HEK293 (cell line): ENCODE results near the gene MRPL23.

ENCODE experiments used
- CTCF ChIA-PET: fragments of 350-600 bp; formaldehyde crosslinking; extraction: SDS; loops from one replicate; lab custom pipeline; 2021; ENCODE audit warnings: antibody characterized with exemption; lab: Yijun Ruan, JAX
- POLR2A ChIA-PET: fragments of 300-600 bp; formaldehyde crosslinking; extraction: SDS; loops from one replicate; lab custom pipeline; 2020; ENCODE audit warnings: antibody characterized with exemption, inconsistent platforms; lab: Yijun Ruan, JAX
- H3K27ac ChIP-seq: fragments of 200-500 bp; sonication (Bioruptor generic); 2 replicates; pipeline ENCODE4 v1.5.1; 2014; ENCODE audit warnings: low read depth, low read length, control low read depth, inconsistent platforms; ENCODE audit errors: extremely low read depth
- H3K36me3 ChIP-seq, 2 experiments: fragments of 200-500 bp in 1 of 2; sonication (Bioruptor generic) in 1 of 2; 1 replicate in 1 of 2; 2 replicates in 1 of 2; pipeline ENCODE4 v1.5.1; 2014 to 2017; ENCODE audit warnings: inconsistent platforms in 2 of 2, low read length in 2 of 2; ENCODE audit not compliant: control insufficient read depth in 2 of 2, insufficient read depth in 1 of 2
- H3K4me1 ChIP-seq: fragments of 200-500 bp; sonication (Bioruptor generic); 2 replicates; pipeline ENCODE4 v1.5.1; 2014; ENCODE audit warnings: mild to moderate bottlenecking, low read length, inconsistent platforms; ENCODE audit not compliant: control insufficient read depth, insufficient read depth
- H3K4me3 ChIP-seq: 2 replicates; pipeline ENCODE4 v1.5.1; 2011; ENCODE audit warnings: low read depth, mild to moderate bottlenecking, control low read depth, low read length, moderate library complexity
- H3K9me3 ChIP-seq: fragments of 200-500 bp; sonication (Bioruptor generic); 2 replicates; pipeline ENCODE4 v1.5.1; 2014; ENCODE audit warnings: low read depth, low read length, inconsistent platforms; ENCODE audit not compliant: control insufficient read depth, insufficient read depth
- GLI4 ChIP-seq: fragments of 450-650 bp; formaldehyde crosslinking; IDR thresholded peaks from 2 replicates; pipeline ENCODE4 v1.5.1; 2016; ENCODE audit warnings: missing biosample characterization, missing genetic modification characterization
- PATZ1 ChIP-seq: fragments of 450-650 bp; formaldehyde crosslinking; IDR thresholded peaks from 2 replicates; pipeline ENCODE4 v1.5.1; 2016; ENCODE audit warnings: missing biosample characterization, missing genetic modification characterization
- SCRT2 ChIP-seq: fragments of 450-650 bp; formaldehyde crosslinking; IDR thresholded peaks from 2 replicates; pipeline ENCODE4 v1.5.1; 2016; ENCODE audit warnings: missing biosample characterization, missing genetic modification characterization
- YY1 ChIP-seq: fragments of 450-650 bp; formaldehyde crosslinking; IDR thresholded peaks from 2 replicates; pipeline ENCODE4 v1.5.1; 2018; ENCODE audit warnings: missing biosample characterization, missing genetic modification characterization
- ZBTB20 ChIP-seq: fragments of 450-650 bp; formaldehyde crosslinking; IDR thresholded peaks from 2 replicates; pipeline ENCODE4 v1.5.1; 2016; ENCODE audit warnings: missing biosample characterization, missing genetic modification characterization
- ZBTB21 ChIP-seq: fragments of 450-650 bp; formaldehyde crosslinking; IDR thresholded peaks from 2 replicates; pipeline ENCODE4 v1.5.1; 2017; ENCODE audit warnings: missing biosample characterization, missing genetic modification characterization
- ZBTB7A ChIP-seq: fragments of 450-650 bp; formaldehyde crosslinking; IDR thresholded peaks from 2 replicates; pipeline ENCODE4 v1.5.1; 2016; ENCODE audit warnings: low read depth, missing biosample characterization, missing genetic modification characterization
- ZNF114 ChIP-seq: fragments of 450-650 bp; formaldehyde crosslinking; IDR thresholded peaks from 2 replicates; pipeline ENCODE4 v1.5.0; 2017; ENCODE audit warnings: missing biosample characterization, missing genetic modification characterization
- ZNF132 ChIP-seq: fragments of 450-650 bp; formaldehyde crosslinking; IDR thresholded peaks from 2 replicates; pipeline ENCODE4 v1.5.1; 2017; ENCODE audit warnings: missing biosample characterization, missing genetic modification characterization, borderline replicate concordance
- ZNF223 ChIP-seq: fragments of 450-650 bp; formaldehyde crosslinking; IDR thresholded peaks from 2 replicates; pipeline ENCODE4 v1.5.1; 2016; ENCODE audit warnings: missing biosample characterization, missing genetic modification characterization
- ZNF26 ChIP-seq: fragments of 450-650 bp; formaldehyde crosslinking; IDR thresholded peaks from 2 replicates; pipeline ENCODE4 v1.5.1; 2016; ENCODE audit warnings: missing biosample characterization, missing genetic modification characterization
- ZNF280D ChIP-seq: fragments of 450-650 bp; formaldehyde crosslinking; IDR thresholded peaks from 2 replicates; pipeline ENCODE4 v1.5.1; 2016; ENCODE audit warnings: missing biosample characterization, missing genetic modification characterization
- ZNF433 ChIP-seq: fragments of 450-650 bp; formaldehyde crosslinking; IDR thresholded peaks from 2 replicates; pipeline ENCODE4 v1.5.1; 2016; ENCODE audit warnings: missing biosample characterization, missing genetic modification characterization, low read depth
- ZNF449 ChIP-seq: fragments of 450-650 bp; formaldehyde crosslinking; IDR thresholded peaks from 2 replicates; pipeline ENCODE4 v1.5.1; 2017; ENCODE audit warnings: missing biosample characterization, mild to moderate bottlenecking, missing genetic modification characterization, moderate library complexity
- ZNF658 ChIP-seq: fragments of 450-650 bp; formaldehyde crosslinking; IDR thresholded peaks from 2 replicates; pipeline ENCODE4; 2016; ENCODE audit warnings: missing biosample characterization, missing genetic modification characterization
- ZNF670 ChIP-seq: fragments of 450-650 bp; formaldehyde crosslinking; IDR thresholded peaks from 2 replicates; pipeline ENCODE4 v1.5.1; 2016; ENCODE audit warnings: missing biosample characterization, missing genetic modification characterization, low read depth
- ZNF677 ChIP-seq: fragments of 450-650 bp; IDR thresholded peaks from 2 replicates; pipeline ENCODE4 v1.5.0; 2018; ENCODE audit warnings: missing biosample characterization, mild to moderate bottlenecking, missing genetic modification characterization, moderate library complexity
- ZNF843 ChIP-seq: fragments of 450-650 bp; formaldehyde crosslinking; IDR thresholded peaks from 2 replicates; pipeline ENCODE4 v1.5.1; 2016; ENCODE audit warnings: missing biosample characterization, missing genetic modification characterization
- ZSCAN30 ChIP-seq: fragments of 450-650 bp; IDR thresholded peaks from 2 replicates; pipeline ENCODE4 v1.5.1; 2018; ENCODE audit warnings: missing biosample characterization, mild to moderate bottlenecking, missing genetic modification characterization, moderate library complexity
- ZSCAN4 ChIP-seq: fragments of 450-650 bp; formaldehyde crosslinking; IDR thresholded peaks from 2 replicates; pipeline ENCODE4 v1.5.1; 2017; ENCODE audit warnings: missing biosample characterization, missing genetic modification characterization

Gene MRPL23

GRCh38 chr11:1920909-1921573, 26.1 kb upstream of the MRPL23 start:
- CTCF ChIA-PET, result interaction anchor here (0.5 to 3.4 kb wide), 6 partner anchors 9 to 1172 kb away, joined by 3 to 12 read pairs (median 4); no protein-coding TSS in a partner anchor
- Histone ChIP-seq H3K36me3 (no peaks in the 10 kb centered on the region), H3K9me3 (no peaks in the 10 kb centered on the region), H3K4me1 (no peaks in the 10 kb centered on the region), H3K27ac (no peak overlapping the region), H3K4me3 (no peak overlapping the region)
- POLR2A ChIA-PET, result no interaction called here
- TF ChIP-seq ZNF677, result no peak
- TF ChIP-seq ZBTB7A (tag by site-specific recombination), result no peak
- TF ChIP-seq ZNF449, result peak; percentile 59; the same call in 1 of the 2 replicates
- TF ChIP-seq ZNF433 (tag by site-specific recombination), result no peak
- peak; percentile 58 for TF ChIP-seq SCRT2 (tag by site-specific recombination)
- no peak for TF ChIP-seq ZBTB21 (tag by site-specific recombination)
- no peak for TF ChIP-seq ZNF223 (tag by site-specific recombination)

GRCh38 chr11:1921574-1922141, 25.5 kb upstream of the MRPL23 start:
- no peaks in the 10 kb centered on the region for H3K36me3 ChIP-seq
- no peak for TF ChIP-seq ZNF114
- no peak for TF ChIP-seq ZNF132 (tag by site-specific recombination)
- no peak for TF ChIP-seq YY1 (tag by site-specific recombination)
- TF ChIP-seq ZNF843, result no peak
- no peak for TF ChIP-seq ZNF280D (tag by site-specific recombination)
- TF ChIP-seq ZNF26 (tag by site-specific recombination), result no peak
- TF ChIP-seq GLI4 (tag by site-specific recombination), result no peak
- TF ChIP-seq ZSCAN30, result no peak
- no peak for TF ChIP-seq ZSCAN4 (tag by site-specific recombination)
- TF ChIP-seq ZBTB20, result no peak
- TF ChIP-seq PATZ1 (tag by site-specific recombination), result no peak
- TF ChIP-seq ZNF658 (tag by site-specific recombination), result no peak
- TF ChIP-seq ZNF670 (tag by site-specific recombination), result no peak
- TF ChIP-seq, all 188 proteins: peak for 0
- no peak overlapping the region for H3K4me3 ChIP-seq
- H3K27ac ChIP-seq, result no peak overlapping the region
- ChIA-PET CTCF (interaction anchor here (0.5 to 3.4 kb wide), 11 partner anchors 8 to 1171 kb away, joined by 3 to 12 read pairs (median 4); no protein-coding TSS in a partner anchor), POLR2A (no interaction called here)
- H3K9me3 ChIP-seq, result no peaks in the 10 kb centered on the region
- H3K4me1 ChIP-seq, result no peaks in the 10 kb centered on the region
